Tibial nerve (tissue), 4 donors: ENCODE measurements around the gene PSMC3. TPM values are rescaled to one million over a fixed set of nuclear protein-coding genes. Genes with fewer than 3 reads are reported as not detected.
A peak's percentile ranks its signal among the peaks of the same experiment; 100 is the strongest.

Experiments used
- DNase-seq, 2 donors: peaks; one replicate each; pipeline ENCODE4 v3.0.0-alpha.2; 2019; ENCODE audit warnings: low spot score in 2 of 2
- H3K27ac ChIP-seq, 4 donors: fragments of 200-600 bp; sonication (generic) in 3 of 4; one replicate each; pipeline ENCODE4 v1.5.1; 2017 to 2019; ENCODE audit warnings: mild to moderate bottlenecking in 1 of 4
- H3K27me3 ChIP-seq, 2 donors: fragments of 200-600 bp; sonication (generic) in 1 of 2; one replicate each; pipeline versions ENCODE4 v1.5.1 to v1.6.0; 2017 to 2019
- H3K36me3 ChIP-seq, 3 donors: fragments of 200-600 bp; sonication (generic); one replicate each; pipeline ENCODE4 v1.5.1; 2018 to 2019
- H3K4me1 ChIP-seq, 4 donors: fragments of 200-600 bp; sonication (generic) in 3 of 4; one replicate each; pipeline ENCODE4 v1.5.1; 2017 to 2019
- H3K4me3 ChIP-seq, 4 donors: fragments of 200-600 bp; sonication (generic) in 3 of 4; one replicate each; pipeline ENCODE4 v1.5.1; 2017 to 2019; ENCODE audit warnings: mild to moderate bottlenecking in 1 of 4, moderate library complexity in 1 of 4
- H3K9me3 ChIP-seq, 4 donors: fragments of 200-600 bp; sonication (generic) in 3 of 4; one replicate each; pipeline ENCODE4 v1.5.1; 2017 to 2019
- EP300 ChIP-seq, 2 donors: sonication (generic); formaldehyde crosslinking; IDR thresholded peaks; one replicate each; pipeline ENCODE4 v1.6.1; 2017; ENCODE audit warnings: antibody characterized with exemption in 2 of 2, mild to moderate bottlenecking in 1 of 2
- POLR2A ChIP-seq, 2 donors: fragments of 450-650 bp; IDR thresholded peaks; one replicate each; pipeline ENCODE4 v1.6.1; 2017; ENCODE audit warnings: antibody characterized with exemption in 2 of 2, mild to moderate bottlenecking in 2 of 2, moderate library complexity in 2 of 2
- WGBS, 2 donors: methylation state at CpG; one replicate each; pipeline ENCODE4 v1.1.5; 2018; 5-methylcytosine and 5-hydroxymethylcytosine counted together
- total RNA-seq, 4 donors: library from RNA; depleted of rRNA; stranded (reverse); fragments of >200 nt; gene quantifications; one replicate each; pipeline ENCODE4 v1.1.0, GENCODE V29; 2016
- TF ChIP-seq, protein P1 (sequence below), 5 experiments: fragments of 200-600 bp in 3 of 5; fragments of 450-650 bp in 2 of 5; sonication (generic) in 3 of 5; IDR thresholded peaks; one replicate each; pipeline ENCODE4 v1.5.1; 2016 to 2019; ENCODE audit warnings: antibody characterized with exemption in 5 of 5, mild to moderate bottlenecking in 3 of 5, moderate library complexity in 2 of 5

The PSMC3 gene
- total RNA-seq, 4 donors from 2014 or later, result 103 to 147 (median 128) TPM

DNA sequence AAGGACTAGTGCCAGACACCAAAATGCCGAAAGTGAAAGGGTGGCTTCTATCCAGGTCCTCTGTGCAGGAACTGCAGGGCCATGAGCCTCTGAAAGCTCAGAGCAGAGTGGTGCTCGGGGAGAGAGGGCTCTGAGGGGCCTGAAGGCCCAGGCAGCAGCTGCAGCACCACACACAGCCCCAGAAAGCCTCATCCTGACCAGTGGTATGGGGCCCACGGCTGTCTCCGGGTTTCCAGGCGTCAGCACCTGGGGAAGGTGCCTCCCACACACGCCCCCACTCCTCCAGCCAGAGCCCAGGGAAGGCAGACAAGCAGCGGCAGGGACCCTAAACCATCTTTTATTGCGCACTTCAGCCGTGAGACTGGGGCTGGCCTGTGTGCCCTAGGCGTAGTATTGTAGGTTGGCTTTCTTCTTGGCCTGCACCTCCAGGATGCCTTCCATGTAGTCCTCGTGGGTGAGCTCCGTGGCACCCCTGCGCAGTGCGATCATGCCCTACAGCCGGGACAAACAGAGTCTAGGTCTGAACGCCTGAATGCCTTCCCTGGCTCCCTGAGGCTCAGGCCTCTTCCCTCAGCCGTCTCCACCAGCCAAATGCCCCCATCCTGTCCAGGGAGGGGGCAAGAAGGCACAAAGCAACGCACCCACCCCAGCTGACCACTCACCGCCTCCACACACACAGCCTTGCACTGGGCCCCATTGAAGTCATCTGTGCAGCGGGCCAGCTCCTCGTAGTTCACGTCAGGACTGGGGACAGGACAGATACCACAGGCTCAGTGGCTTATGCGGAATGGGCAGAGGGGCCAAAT is 7.6 kb downstream of the PSMC3 start:
- Histone ChIP-seq H3K4me1 (peaks cover 0 to 40% (median 16%) of the 10 kb centered on the region in 4 donors), H3K27me3 (no peaks in the 10 kb centered on the region), H3K9me3 (no peaks in the 10 kb centered on the region), H3K36me3 (peaks cover 3 to 99% (median 15%) of the 10 kb centered on the region in 3 donors), H3K27ac (peak overlapping the region in 1 of 4 donors; percentile 17), H3K4me3 (no peak overlapping the region)
- TF ChIP-seq EP300 (IDR thresholded peaks at IDR 0.05), result no peak
- TF ChIP-seq, protein P1, sequence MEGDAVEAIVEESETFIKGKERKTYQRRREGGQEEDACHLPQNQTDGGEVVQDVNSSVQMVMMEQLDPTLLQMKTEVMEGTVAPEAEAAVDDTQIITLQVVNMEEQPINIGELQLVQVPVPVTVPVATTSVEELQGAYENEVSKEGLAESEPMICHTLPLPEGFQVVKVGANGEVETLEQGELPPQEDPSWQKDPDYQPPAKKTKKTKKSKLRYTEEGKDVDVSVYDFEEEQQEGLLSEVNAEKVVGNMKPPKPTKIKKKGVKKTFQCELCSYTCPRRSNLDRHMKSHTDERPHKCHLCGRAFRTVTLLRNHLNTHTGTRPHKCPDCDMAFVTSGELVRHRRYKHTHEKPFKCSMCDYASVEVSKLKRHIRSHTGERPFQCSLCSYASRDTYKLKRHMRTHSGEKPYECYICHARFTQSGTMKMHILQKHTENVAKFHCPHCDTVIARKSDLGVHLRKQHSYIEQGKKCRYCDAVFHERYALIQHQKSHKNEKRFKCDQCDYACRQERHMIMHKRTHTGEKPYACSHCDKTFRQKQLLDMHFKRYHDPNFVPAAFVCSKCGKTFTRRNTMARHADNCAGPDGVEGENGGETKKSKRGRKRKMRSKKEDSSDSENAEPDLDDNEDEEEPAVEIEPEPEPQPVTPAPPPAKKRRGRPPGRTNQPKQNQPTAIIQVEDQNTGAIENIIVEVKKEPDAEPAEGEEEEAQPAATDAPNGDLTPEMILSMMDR (IDR thresholded peaks at IDR 0.05), result no peak
- no peak for TF ChIP-seq POLR2A (IDR thresholded peaks at IDR 0.05)
- WGBS, 2 donors, result 81 to 82% methylated on average over 19 to 23 of the region's 23 CpGs
- DNase-seq, result no peak

DNA sequence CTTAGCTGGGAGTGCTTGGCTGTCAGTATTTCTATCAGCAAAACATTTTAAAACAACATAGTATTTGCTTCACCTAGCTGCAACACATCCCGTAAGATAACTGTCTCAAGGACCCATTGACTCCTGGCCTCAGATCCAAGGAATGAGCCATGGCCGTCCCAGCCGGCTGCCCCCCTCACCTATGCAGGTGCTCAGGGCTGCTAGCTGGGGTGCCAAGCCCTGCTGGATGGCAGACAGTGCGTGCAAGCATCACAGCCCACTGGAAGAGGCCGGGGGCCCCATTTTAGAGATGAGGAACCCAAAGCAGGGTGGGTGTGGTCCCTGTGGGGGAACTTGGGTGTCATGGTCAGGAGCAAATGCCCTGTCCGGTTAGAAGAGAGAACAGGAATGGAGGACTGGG is 8.5 kb downstream of the PSMC3 start:
- H3K4me1 ChIP-seq, result peaks cover 0 to 46% (median 17%) of the 10 kb centered on the region in 4 donors
- no peak for DNase-seq
- 77 to 87% methylated on average over 6 of the region's 6 CpGs for WGBS, 2 donors
- H3K27ac ChIP-seq, result no peak overlapping the region
- TF ChIP-seq EP300 (IDR thresholded peaks at IDR 0.05), result no peak
- no peak for TF ChIP-seq POLR2A (IDR thresholded peaks at IDR 0.05)
- TF ChIP-seq, protein P1 (IDR thresholded peaks at IDR 0.05), result no peak
- H3K4me3 ChIP-seq, result no peak overlapping the region
- H3K36me3 ChIP-seq, result peaks cover 3 to 98% (median 12%) of the 10 kb centered on the region in 3 donors
- H3K27me3 ChIP-seq, result no peaks in the 10 kb centered on the region
- H3K9me3 ChIP-seq, result no peaks in the 10 kb centered on the region

DNA sequence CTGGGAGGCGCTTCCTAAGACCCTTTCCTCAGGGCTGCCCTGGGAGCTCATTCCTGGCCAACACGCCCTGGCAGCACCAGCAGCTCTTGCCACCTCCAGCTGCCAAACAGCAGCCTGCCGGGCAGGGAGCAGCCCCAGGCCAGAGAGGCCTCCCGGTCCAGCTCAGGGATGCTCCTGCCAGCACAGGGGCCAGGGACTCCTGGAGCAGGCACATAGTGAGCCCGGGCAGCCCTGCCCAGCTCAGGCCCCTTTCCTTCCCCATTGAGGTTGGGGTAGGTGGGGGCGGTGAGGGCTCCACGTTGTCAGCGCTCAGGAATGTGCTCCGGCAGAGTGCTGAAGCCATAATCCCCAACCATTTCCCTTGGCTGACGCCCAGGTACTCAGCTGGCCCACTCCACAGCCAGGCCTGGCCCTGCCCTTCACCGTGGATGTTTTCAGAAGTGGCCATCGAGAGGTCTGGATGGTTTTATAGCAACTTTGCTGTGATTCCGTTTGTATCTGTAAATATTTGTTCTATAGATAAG is 10.2 kb downstream of the PSMC3 start:
- DNase-seq, result peak; percentile 62 to 75
- Histone ChIP-seq H3K4me1 (peaks cover 0 to 58% (median 17%) of the 10 kb centered on the region in 4 donors), H3K4me3 (no peak overlapping the region), H3K9me3 (no peaks in the 10 kb centered on the region), H3K36me3 (peaks cover 3 to 96% (median 12%) of the 10 kb centered on the region in 3 donors), H3K27me3 (no peaks in the 10 kb centered on the region), H3K27ac (peak overlapping the region; percentile 38 to 91 (median 75))
- TF ChIP-seq EP300 (IDR thresholded peaks at IDR 0.05) (peak in 1 of 2 donors; percentile 51), POLR2A (IDR thresholded peaks at IDR 0.05) (no peak)
- 15 to 16% methylated on average over 4 to 13 of the region's 13 CpGs for WGBS, 2 donors

DNA sequence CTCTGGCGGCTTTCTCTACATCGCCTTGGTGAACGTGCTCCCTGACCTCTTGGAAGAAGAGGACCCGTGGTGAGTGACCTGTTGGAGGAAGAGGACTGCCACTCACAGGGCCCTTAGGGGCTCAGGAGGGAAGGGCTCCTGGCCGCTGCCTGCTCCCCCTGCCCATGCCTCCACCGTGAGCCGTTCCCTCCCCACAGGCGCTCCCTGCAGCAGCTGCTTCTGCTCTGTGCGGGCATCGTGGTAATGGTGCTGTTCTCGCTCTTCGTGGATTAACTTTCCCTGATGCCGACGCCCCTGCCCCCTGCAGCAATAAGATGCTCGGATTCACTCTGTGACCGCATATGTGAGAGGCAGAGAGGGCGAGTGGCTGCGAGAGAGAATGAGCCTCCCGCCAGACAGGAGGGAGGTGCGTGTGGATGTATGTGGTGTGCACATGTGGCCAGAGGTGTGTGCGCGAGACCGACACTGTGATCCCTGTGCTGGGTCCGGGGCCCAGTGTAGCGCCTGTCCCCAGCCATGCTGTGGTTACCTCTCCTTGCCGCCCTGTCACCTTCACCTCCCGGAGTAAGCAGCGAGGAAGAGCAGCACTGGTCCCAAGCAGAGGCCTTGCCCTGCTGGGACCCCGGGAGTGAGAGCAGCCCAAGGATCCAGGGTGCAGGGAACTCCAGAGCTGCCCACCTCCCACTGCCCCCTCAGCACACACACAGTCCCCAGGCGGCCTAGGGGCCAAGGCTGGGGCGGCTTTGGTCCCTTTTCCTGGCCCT is 11.0 kb downstream of the PSMC3 start:
- Histone ChIP-seq H3K9me3 (no peaks in the 10 kb centered on the region), H3K4me3 (no peak overlapping the region), H3K27ac (peak overlapping the region; percentile 38 to 91 (median 75)), H3K27me3 (no peaks in the 10 kb centered on the region), H3K36me3 (peaks cover 0 to 96% (median 11%) of the 10 kb centered on the region in 3 donors), H3K4me1 (peaks cover 0 to 66% (median 21%) of the 10 kb centered on the region in 4 donors)
- no peak for TF ChIP-seq EP300 (IDR thresholded peaks at IDR 0.05)
- TF ChIP-seq POLR2A (IDR thresholded peaks at IDR 0.05), result no peak
- TF ChIP-seq, protein P1 (IDR thresholded peaks at IDR 0.05), result no peak
- no peak for DNase-seq
- WGBS, 2 donors, result 79 to 80% methylated on average over 23 to 29 of the region's 31 CpGs

DNA sequence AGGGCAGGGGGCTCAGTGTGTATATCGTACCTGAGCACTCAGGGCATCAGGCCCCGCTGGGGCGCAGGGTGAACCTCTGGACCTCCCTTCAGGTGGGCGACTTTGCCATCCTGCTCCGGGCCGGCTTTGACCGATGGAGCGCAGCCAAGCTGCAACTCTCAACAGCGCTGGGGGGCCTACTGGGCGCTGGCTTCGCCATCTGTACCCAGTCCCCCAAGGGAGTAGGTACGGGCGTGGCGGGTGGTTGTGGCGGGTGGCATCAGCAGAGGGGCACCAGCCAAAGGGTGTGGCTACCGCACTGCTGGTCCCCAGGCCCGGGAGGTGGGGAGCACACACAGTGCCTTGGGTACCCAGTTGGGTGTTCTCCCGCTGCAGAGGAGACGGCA is 11.6 kb downstream of the PSMC3 start:
- no peak for DNase-seq
- peak overlapping the region; percentile 7 to 91 (median 58) for H3K27ac ChIP-seq
- peaks cover 0 to 90% (median 5%) of the 10 kb centered on the region in 3 donors for H3K36me3 ChIP-seq
- H3K4me1 ChIP-seq, result peaks cover 0 to 72% (median 27%) of the 10 kb centered on the region in 4 donors
- TF ChIP-seq POLR2A (IDR thresholded peaks at IDR 0.05) (no peak), EP300 (IDR thresholded peaks at IDR 0.05) (no peak)
- TF ChIP-seq, protein P1 (IDR thresholded peaks at IDR 0.05), result no peak
- no peak overlapping the region for H3K4me3 ChIP-seq
- H3K9me3 ChIP-seq, result no peaks in the 10 kb centered on the region
- 80 to 82% methylated on average over 2 to 19 of the region's 19 CpGs for WGBS, 2 donors
- H3K27me3 ChIP-seq, result no peaks in the 10 kb centered on the region
